ENCODE data around the gene CFAP100. TPM values are rescaled to one million over a fixed set of nuclear protein-coding genes. Genes with fewer than 3 reads are reported as not detected.

The CFAP100 gene
- total RNA-seq, 1 experiment from 2014 or later = not detected

- POLR2A ChIA-PET = no interaction called here
- DNase-seq (ENCODE audit: low read depth, low spot score) (no peak), ATAC-seq (no peak)
- no peak overlapping the region for H3K9ac ChIP-seq (ENCODE audit: low read length)
- no peak overlapping the region for H2AFZ ChIP-seq (ENCODE audit: low read depth, low read length, poor library complexity, severe bottlenecking)
- no peak for TF ChIP-seq TCF7L2 (IDR thresholded peaks at IDR 0.05; ENCODE audit: borderline replicate concordance, extremely low read depth, insufficient read depth, insufficient read length)
- no peak for TF ChIP-seq ZFX (IDR thresholded peaks at IDR 0.05)
- TF ChIP-seq CEBPB (IDR thresholded peaks at IDR 0.05; ENCODE audit: low read depth) = no peak
- no peak for TF ChIP-seq POLR2AphosphoS5 (IDR thresholded peaks at IDR 0.05; ENCODE audit: low read depth, low read length)
- TF ChIP-seq EZH2 (IDR thresholded peaks at IDR 0.05) = no peak
- TF ChIP-seq MAX (IDR thresholded peaks at IDR 0.05) = no peak
- no peak for TF ChIP-seq CBX3 (IDR thresholded peaks at IDR 0.05; ENCODE audit: low read depth)
- TF ChIP-seq ZNF274 (IDR thresholded peaks at IDR 0.05; ENCODE audit: low read depth, low read length) = no peak
- TF ChIP-seq EGR1 (IDR thresholded peaks at IDR 0.05; ENCODE audit: low read depth) = no peak
- no peak for TF ChIP-seq FOSL1 (IDR thresholded peaks at IDR 0.05; ENCODE audit: low read depth)
- no peak for TF ChIP-seq ELF1 (IDR thresholded peaks at IDR 0.05; ENCODE audit: borderline replicate concordance, low read depth)
- no peak for TF ChIP-seq EZH2phosphoT487 (IDR thresholded peaks at IDR 0.05; ENCODE audit: borderline replicate concordance)
- TF ChIP-seq POLR2A (IDR thresholded peaks at IDR 0.05; ENCODE audit: borderline replicate concordance, extremely low read depth, insufficient read depth, insufficient read length) = no peak
- no peak for TF ChIP-seq JUND (IDR thresholded peaks at IDR 0.05)
- TF ChIP-seq SP1 (IDR thresholded peaks at IDR 0.05; ENCODE audit: low read depth) = no peak
- no peak for TF ChIP-seq REST (IDR thresholded peaks at IDR 0.05; ENCODE audit: low read depth)
- no peak for TF ChIP-seq YY1 (IDR thresholded peaks at IDR 0.05; ENCODE audit: extremely low read depth, insufficient replicate concordance, low read depth, low read length)
- TF ChIP-seq ATF3 (IDR thresholded peaks at IDR 0.05) = no peak
- TF ChIP-seq RAD21 (IDR thresholded peaks at IDR 0.05; ENCODE audit: low read depth) = no peak
- no peaks in the 10 kb centered on the region for H3K79me2 ChIP-seq (ENCODE audit: insufficient read depth, low read length)
- no peaks in the 10 kb centered on the region for H3K9me2 ChIP-seq (ENCODE audit: insufficient read depth)
- H3K4me1 ChIP-seq (ENCODE audit: control insufficient read depth in 1 of 2, insufficient read depth in 2 of 2, low read length in 2 of 2) = peaks cover 7 to 12% of the 10 kb centered on the region in 2 experiments; a peak in 3 of 4 replicates
- no peaks in the 10 kb centered on the region for H3K27me3 ChIP-seq (ENCODE audit: insufficient read depth, low read length)
- H3K27ac ChIP-seq (ENCODE audit: low read depth, low read length) = no peak overlapping the region
- no peaks in the 10 kb centered on the region for H3K9me3 ChIP-seq (ENCODE audit: control insufficient read depth in 1 of 2, insufficient read depth in 1 of 2, low read depth in 1 of 2, low read length in 2 of 2)
- H4K20me1 ChIP-seq (ENCODE audit: insufficient read depth) = no peaks in the 10 kb centered on the region
- RAD21 ChIA-PET (ENCODE audit: low non-redundant PET in 1 of 2, low total read pairs in 2 of 2, uncharacterized antibody in 2 of 2, unreplicated experiment in 2 of 2) = no interaction called here
- no peak overlapping the region for H3K4me3 ChIP-seq (replicated peaks in 1 of 2; ENCODE audit: low read depth in 1 of 2, low read length in 2 of 2)
- no peak overlapping the region for H3K4me2 ChIP-seq (ENCODE audit: low read length)
- BruUV-seq (replicated peaks) = no TSS peak
- no peaks in the 10 kb centered on the region for H3K36me3 ChIP-seq (ENCODE audit: control insufficient read depth in 1 of 2, insufficient read depth in 2 of 2, low read length in 2 of 2)
- intact Hi-C loops (cut with micrococcal nuclease) = no loop called here
- CTCF ChIA-PET = no interaction called here
Observed at GRCh38 chr3:126392246-126392645, 2.5 kb upstream of the CFAP100 start.
